HCT116 (cell line): ENCODE measurements around the gene KRT82.

Source experiments
- POLR2A ChIP-seq: IDR thresholded peaks from 2 replicates; pipeline ENCODE4 v1.7.0; 2011; ENCODE audit warnings: borderline replicate concordance; ENCODE audit not compliant: insufficient read depth, insufficient read length; ENCODE audit errors: extremely low read depth
- TF ChIP-seq, protein P1 (sequence below), 3 experiments: fragments of 200-600 bp in 1 of 3; sonication (generic) in 1 of 3; IDR thresholded peaks in 2 of 3; conservative IDR thresholded peaks in 1 of 3; 2 replicates each; pipeline ENCODE4 v1.5.1; 2012 to 2017; ENCODE audit warnings: low read depth in 2 of 3, low read length in 2 of 3, antibody characterized with exemption in 1 of 3, borderline replicate concordance in 1 of 3, control low read depth in 1 of 3, mild to moderate bottlenecking in 1 of 3, mixed read lengths in 1 of 3, mixed run types in 1 of 3, moderate library complexity in 1 of 3; ENCODE audit not compliant: insufficient read depth in 1 of 3
- TF ChIP-seq, protein P2 (sequence below): IDR thresholded peaks from 2 replicates; pipeline ENCODE4 v1.6.1; 2012; ENCODE audit warnings: low read depth

DNA sequence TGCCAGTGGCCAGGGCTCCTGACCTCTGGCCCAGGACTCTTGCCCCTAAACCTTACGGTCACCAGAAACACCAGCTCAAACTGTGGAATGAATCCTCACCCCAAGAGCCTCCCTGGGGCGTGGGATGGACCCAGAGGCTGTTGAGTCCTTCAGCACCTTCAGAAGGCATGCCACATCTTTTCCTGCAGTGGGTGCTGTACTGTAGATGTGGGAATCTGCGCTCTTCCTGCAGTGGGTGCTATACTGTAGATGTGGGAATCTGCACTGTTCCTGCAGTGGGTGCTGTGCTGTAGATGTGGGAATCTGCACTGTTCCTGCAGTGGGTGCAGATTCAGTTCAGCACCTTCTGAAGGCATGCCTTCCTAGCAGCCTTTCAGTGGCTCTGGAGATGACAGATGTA lies 1.2 kb downstream of the KRT82 start:
- TF ChIP-seq, protein P1, sequence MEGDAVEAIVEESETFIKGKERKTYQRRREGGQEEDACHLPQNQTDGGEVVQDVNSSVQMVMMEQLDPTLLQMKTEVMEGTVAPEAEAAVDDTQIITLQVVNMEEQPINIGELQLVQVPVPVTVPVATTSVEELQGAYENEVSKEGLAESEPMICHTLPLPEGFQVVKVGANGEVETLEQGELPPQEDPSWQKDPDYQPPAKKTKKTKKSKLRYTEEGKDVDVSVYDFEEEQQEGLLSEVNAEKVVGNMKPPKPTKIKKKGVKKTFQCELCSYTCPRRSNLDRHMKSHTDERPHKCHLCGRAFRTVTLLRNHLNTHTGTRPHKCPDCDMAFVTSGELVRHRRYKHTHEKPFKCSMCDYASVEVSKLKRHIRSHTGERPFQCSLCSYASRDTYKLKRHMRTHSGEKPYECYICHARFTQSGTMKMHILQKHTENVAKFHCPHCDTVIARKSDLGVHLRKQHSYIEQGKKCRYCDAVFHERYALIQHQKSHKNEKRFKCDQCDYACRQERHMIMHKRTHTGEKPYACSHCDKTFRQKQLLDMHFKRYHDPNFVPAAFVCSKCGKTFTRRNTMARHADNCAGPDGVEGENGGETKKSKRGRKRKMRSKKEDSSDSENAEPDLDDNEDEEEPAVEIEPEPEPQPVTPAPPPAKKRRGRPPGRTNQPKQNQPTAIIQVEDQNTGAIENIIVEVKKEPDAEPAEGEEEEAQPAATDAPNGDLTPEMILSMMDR (IDR thresholded peaks at IDR 0.05 in 2 of 3, conservative IDR thresholded peaks at IDR 0.05 in 1 of 3; ENCODE audit: borderline replicate concordance in 1 of 3, insufficient read depth in 1 of 3, low read depth in 2 of 3, low read length in 2 of 3), result peak; percentile 26 to 70 (median 43); a peak in 3 of 6 replicates
- no peak for TF ChIP-seq POLR2A
- TF ChIP-seq, protein P2, sequence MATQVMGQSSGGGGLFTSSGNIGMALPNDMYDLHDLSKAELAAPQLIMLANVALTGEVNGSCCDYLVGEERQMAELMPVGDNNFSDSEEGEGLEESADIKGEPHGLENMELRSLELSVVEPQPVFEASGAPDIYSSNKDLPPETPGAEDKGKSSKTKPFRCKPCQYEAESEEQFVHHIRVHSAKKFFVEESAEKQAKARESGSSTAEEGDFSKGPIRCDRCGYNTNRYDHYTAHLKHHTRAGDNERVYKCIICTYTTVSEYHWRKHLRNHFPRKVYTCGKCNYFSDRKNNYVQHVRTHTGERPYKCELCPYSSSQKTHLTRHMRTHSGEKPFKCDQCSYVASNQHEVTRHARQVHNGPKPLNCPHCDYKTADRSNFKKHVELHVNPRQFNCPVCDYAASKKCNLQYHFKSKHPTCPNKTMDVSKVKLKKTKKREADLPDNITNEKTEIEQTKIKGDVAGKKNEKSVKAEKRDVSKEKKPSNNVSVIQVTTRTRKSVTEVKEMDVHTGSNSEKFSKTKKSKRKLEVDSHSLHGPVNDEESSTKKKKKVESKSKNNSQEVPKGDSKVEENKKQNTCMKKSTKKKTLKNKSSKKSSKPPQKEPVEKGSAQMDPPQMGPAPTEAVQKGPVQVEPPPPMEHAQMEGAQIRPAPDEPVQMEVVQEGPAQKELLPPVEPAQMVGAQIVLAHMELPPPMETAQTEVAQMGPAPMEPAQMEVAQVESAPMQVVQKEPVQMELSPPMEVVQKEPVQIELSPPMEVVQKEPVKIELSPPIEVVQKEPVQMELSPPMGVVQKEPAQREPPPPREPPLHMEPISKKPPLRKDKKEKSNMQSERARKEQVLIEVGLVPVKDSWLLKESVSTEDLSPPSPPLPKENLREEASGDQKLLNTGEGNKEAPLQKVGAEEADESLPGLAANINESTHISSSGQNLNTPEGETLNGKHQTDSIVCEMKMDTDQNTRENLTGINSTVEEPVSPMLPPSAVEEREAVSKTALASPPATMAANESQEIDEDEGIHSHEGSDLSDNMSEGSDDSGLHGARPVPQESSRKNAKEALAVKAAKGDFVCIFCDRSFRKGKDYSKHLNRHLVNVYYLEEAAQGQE, result no peak
